HG02938 (cell line): ENCODE measurements around the gene DNMBP.

Experiments used
- ATAC-seq: cut with Tn5 transposase; IDR thresholded peaks from one replicate; pipeline ENCODE4 v1.9.1; 2021; ENCODE audit warnings: mild to moderate bottlenecking, moderate library complexity; ENCODE audit not compliant: unreplicated experiment

Gene DNMBP

DNA sequence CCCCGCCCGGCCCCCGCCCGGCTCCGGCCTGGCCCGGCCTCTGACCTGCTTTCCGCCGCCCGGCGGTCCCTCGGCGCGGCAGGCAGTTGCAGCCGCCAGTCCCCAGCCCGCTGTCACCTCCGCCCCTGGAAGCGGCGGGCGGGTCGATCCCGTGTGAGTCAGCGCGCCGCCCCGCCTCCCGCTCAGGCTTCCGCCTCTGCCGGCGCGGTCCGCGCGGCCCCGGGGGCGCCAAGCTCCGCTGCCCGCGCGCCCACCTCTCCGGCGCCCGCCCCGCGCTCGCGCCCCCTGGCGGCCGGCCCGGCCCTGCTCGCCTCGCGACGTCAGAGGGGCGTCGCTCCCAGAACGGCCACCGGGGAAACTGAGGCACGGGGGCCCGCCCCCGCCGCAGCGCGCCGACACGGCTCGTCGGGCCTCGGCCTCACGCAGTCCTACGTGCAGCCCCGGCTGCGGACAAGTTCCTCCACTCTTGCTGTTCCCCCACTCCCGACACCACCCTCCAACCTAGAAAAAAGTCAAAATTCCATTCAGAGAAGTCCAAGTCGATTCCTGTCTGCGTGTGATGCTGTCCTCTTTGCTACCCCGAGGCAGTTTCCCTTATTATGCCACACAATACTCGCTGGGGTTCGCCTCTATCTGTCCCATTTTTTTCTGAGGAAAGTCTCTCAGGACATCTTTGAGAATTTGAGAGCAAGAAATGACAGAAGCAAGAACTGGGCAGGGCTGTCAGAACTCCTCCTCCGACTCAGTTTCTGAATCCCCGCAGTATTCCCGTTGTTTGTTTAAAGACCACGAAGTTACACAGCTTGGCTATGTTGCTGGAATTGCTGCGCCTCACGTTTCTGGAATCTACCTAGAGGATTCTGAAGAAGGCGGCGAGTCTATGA is at the start of gene DNMBP:
TSS of gene DNMBP (minus strand) at position 155 of the 884 bp plus-strand sequence. CDS start 37,823 bp downstream, outside the sequence.
- peak; percentile 51 for ATAC-seq

GRCh38 chr10:100057948-100058347 is 48.2 kb upstream of the DNMBP start:
- ATAC-seq, result no peak

- ATAC-seq, result no peak
These were observed 44.1 kb upstream of the DNMBP start for GRCh38 chr10:100053686-100054460.

- no peak for ATAC-seq
These were observed 36.3 kb upstream of the DNMBP start for GRCh38 chr10:100046021-100046486.

- no peak for ATAC-seq
These were observed 35.8 kb upstream of the DNMBP start for GRCh38 chr10:100045592-100045991.

DNA sequence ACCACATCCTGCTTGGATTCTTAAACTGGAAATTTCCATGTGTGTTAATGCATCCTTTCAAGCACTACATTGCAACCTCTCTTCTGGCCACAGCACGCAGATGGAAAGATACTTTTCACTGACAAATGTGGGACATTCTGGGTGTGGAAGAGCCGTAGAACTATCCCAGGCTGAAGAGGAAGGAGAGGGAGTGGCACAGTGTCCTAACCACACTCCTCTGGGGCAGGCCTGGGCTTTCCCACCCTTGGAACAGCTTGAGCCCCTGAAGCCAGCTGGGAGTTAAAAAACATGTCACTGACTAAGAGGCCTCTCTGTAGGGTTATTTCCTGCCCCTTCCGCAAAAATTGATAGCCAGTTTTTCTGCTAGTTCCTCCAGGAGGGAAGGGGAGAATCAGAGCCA is 34.0 kb upstream of the DNMBP start:
- no peak for ATAC-seq

GRCh38 chr10:100043344-100043743 is 33.6 kb upstream of the DNMBP start:
- ATAC-seq, result no peak

DNA sequence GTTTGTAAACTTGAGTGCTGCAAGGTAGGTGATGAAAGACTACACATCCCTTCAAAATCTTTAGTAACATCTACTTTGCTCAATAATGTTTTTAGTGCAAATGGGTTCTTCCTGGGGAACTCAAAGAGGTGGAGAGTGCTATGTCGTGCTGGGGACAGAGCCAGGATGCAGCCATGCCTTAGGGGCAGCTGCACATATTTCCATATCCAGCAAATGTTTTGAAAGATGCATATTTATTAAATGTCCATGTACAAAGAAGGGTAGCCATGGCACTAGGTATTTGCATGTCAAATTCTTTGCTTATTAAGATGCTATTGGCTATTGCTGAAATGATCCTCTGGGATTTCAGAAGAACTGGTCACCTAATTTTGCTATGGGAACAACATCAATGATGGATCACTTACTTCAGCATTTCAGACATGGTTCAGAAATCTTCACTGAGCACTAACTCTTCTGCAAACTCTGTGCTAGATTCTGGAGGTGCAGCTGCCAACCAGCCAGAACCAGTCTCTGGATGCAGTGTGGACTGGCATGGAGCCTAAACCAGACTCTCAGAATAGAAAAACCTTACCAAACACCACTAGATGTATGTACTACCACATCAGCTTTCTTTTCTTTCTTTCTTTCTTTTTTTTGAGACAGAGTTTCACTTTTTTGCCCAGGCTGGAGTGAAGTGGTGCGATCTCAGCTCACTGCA is 31.7 kb upstream of the DNMBP start:
- no peak for ATAC-seq

- no peak for ATAC-seq
These were observed 28.9 kb upstream of the DNMBP start for GRCh38 chr10:100038561-100039071.

- ATAC-seq, result no peak
These were observed 28.1 kb upstream of the DNMBP start for GRCh38 chr10:100037758-100038315.

DNA sequence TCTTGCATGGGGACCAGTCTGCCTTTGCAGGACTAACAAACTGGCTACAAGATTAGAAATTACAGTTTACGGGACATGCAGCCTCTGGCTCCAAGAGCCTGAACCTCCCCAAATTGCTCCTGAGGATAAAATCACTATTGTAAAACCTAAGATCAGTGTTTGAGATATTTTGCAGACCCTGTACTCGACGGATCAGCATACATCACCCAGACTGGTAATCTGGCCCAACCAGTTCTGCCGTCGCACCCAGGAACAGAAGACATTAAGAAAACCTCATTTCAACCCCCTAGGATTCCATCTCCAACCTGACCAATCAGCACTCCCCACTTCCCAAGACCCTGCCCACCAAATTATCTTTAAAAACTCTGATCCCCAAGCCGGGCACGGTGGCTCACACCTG is 27.1 kb upstream of the DNMBP start:
- ATAC-seq, result no peak

DNA sequence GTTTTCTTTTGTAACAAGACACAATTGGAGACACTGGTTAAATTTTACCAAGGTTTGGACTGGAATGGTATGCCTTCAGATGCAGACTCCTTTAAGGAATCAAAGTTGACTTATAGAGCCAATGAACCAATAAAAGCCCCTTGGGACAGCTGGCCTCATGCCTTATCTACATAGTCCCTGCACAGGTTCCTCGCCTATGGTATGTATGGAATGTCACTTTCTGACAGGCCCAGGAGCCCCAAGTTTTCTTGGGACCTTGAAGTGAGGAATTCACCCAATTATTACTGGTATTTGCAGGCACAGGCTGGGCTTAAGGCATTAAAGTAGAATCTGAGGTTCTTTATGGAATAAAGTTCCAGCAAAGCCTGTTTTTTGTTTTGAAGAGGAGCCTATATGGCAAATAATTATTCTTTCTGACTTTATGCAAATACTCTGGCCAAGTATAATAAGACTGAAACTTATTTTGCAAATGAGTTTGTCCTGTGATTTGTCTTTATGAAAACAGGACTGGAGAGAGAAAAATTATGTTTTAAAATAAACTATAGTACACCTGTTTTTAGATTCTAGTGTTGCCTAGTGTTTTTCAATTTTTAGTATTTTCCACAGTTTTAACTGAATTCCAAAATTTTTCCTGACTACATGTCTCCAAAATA is 24.1 kb upstream of the DNMBP start:
- no peak for ATAC-seq

GRCh38 chr10:100027416-100027815 is 17.7 kb upstream of the DNMBP start:
- no peak for ATAC-seq

- ATAC-seq, result no peak
These were observed 15.8 kb upstream of the DNMBP start for GRCh38 chr10:100025576-100025975.

DNA sequence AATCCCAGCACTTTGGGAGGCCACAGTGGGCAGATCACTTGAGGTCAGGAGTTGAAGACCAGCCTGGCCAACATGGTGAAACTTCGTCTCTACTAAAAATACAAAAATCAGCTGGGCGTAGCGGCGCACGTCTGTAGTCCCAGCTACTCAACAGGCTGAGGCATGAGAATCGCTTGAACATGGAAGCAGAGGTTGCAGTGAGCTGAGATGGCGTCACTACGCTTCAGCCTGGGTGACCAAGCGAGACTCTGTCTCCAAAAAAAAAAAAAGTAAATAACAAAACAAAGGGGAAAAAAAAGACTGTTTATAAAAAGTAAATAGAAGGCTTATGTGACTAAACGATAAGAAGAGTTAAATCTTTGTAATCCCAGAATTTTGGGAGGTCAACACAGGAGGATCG is 15.0 kb upstream of the DNMBP start:
- no peak for ATAC-seq

DNA sequence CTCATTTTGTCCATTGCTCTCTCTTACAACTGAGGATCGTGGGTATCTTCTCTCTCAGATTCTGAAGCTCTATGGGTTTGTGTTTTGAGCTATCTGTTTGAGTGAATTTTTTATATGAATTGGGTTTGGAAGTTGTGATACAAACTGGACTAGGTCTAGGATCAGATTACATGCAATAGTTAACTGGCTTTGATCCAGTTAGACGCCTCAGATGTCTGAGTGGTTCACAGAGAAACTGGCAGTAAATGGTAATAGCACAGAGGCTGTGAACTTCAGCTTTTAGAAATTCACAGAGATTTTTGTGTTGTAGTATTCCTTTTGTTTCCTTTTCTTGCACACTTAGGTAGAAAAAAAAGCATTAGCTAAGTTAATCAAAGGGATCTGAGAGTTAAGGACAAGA is 12.7 kb upstream of the DNMBP start:
- ATAC-seq, result no peak

DNA sequence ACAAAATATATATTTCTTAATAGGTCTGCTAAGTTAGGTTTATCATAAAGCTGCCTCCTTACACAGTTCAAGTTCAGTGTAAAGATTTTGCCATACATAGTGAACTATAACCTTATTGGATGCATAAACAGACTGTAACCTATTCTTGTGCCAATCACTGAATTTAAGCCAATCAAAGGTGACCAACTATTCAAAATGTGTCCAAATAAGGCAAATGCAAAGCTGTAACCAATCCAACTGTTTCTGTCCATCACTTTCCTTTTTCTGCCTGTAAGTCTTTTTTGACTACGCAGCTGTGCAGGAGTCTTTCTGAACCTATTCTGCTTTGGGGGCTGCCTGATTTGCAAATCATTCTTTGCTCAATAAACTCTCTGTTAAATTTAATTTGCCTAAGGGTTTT is 11.6 kb upstream of the DNMBP start:
- ATAC-seq, result no peak

DNA sequence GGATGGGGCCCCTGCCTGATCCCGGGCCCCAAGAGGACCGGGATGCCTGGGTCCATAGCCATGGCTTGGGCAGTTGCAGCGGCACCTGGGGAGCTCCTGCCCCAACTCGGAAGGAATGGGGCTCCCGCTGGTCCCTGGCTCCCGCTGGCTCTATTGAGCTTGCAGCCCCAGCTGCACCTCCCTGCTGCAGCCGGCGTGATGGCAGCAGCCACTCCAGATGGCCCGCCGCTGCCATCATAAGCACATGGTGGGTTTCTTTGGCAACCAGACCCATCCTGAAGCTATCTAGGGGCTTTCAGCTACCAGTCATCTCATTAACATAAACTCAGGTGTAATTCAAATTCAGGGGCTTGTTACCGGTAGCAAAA is 11.1 kb upstream of the DNMBP start:
- ATAC-seq, result no peak

DNA sequence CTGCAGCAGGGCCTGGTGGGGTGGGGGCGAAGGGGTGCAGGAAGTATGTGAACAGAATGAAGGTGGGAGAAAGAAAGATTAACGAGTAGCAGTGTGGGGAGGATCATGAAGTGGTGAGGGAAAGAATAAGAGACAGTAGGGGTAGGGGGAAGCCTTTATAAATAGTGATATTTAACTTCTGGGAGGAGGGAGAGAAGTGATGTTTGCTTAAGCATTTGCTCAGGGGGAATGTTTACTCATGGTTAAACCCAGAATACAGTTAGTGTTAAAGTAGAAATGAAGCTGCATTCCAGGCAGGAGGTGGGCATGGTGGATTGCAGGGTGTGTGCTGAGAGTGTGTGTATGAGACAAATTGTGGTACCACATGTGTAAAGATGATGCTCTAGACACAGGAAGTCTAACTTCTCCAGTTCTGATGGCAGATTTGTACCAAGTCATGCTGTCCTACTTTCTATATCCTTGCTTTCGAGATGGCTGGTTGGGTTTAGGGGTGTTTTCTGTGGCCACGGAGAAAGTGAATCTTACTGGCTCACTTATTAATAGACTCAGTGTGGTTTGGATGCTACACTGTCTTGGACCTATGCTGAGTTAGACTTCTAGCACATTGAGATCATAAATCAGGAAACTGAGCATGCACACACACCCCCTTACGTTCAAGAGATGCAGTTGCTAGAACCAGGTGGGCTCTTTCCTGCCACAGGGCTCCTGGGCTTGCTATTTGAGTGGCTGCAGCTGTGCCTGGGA is 10.6 kb upstream of the DNMBP start:
- peak; percentile 91 for ATAC-seq

GRCh38 chr10:100019787-100020141 is 10.0 kb upstream of the DNMBP start:
- ATAC-seq, result no peak
